ENCODE measurements around the gene PPARA. TPM values are rescaled to one million over a fixed set of nuclear protein-coding genes. Genes with fewer than 3 reads are reported as not detected.

The PPARA gene
- total RNA-seq, 1 donor from 2014 or later = 13.0 TPM

GRCh38 chr22:46280999-46281623 lies 130.8 kb downstream of the PPARA start:
- no peak for DNase-seq
- Mint-ChIP-seq H3K9me3 (no peaks in the 10 kb centered on the region), H3K4me3 (no peak overlapping the region), H3K36me3 (ENCODE audit: low read depth) (peaks cover 29% of the 10 kb centered on the region), H3K27ac (no peak overlapping the region), H3K27me3 (no peaks in the 10 kb centered on the region), H3K4me1 (no peaks in the 10 kb centered on the region)
- intact Hi-C loops (cut with micrococcal nuclease) = no loop called here

GRCh38 chr22:46281866-46282678 lies 131.7 kb downstream of the PPARA start:
- Mint-ChIP-seq H3K27me3 (no peaks in the 10 kb centered on the region), H3K27ac (no peak overlapping the region), H3K4me3 (no peak overlapping the region), H3K4me1 (no peaks in the 10 kb centered on the region), H3K36me3 (ENCODE audit: low read depth) (peaks cover 28% of the 10 kb centered on the region), H3K9me3 (no peaks in the 10 kb centered on the region)
- intact Hi-C loops (cut with micrococcal nuclease) = no loop called here
- no peak for DNase-seq

GRCh38 chr22:46286006-46286405 lies 135.7 kb downstream of the PPARA start:
- Mint-ChIP-seq H3K9me3 (no peaks in the 10 kb centered on the region), H3K4me1 (peaks cover 10% of the 10 kb centered on the region), H3K4me3 (no peak overlapping the region), H3K27ac (no peak overlapping the region), H3K27me3 (no peaks in the 10 kb centered on the region), H3K36me3 (ENCODE audit: low read depth) (peaks cover 34% of the 10 kb centered on the region)
- intact Hi-C loops (cut with micrococcal nuclease) = no loop called here
- no peak for DNase-seq

GRCh38 chr22:46286941-46287872 lies 136.9 kb downstream of the PPARA start:
- peaks cover 37% of the 10 kb centered on the region for H3K36me3 Mint-ChIP-seq (ENCODE audit: low read depth)
- H3K27me3 Mint-ChIP-seq = no peaks in the 10 kb centered on the region
- peaks cover 10% of the 10 kb centered on the region for H3K4me1 Mint-ChIP-seq
- peak overlapping the region; percentile 51 for H3K27ac Mint-ChIP-seq
- peak overlapping the region; percentile 56 for H3K4me3 Mint-ChIP-seq
- no peak for DNase-seq
- intact Hi-C loops (cut with micrococcal nuclease) = no loop called here
- no peaks in the 10 kb centered on the region for H3K9me3 Mint-ChIP-seq

GRCh38 chr22:46287873-46288751 lies 137.8 kb downstream of the PPARA start:
- peak; percentile 80 for DNase-seq
- intact Hi-C loops (cut with micrococcal nuclease) = no loop called here
- H3K36me3 Mint-ChIP-seq (ENCODE audit: low read depth) = peaks cover 41% of the 10 kb centered on the region
- peak overlapping the region; percentile 75 for H3K27ac Mint-ChIP-seq
- H3K27me3 Mint-ChIP-seq = no peaks in the 10 kb centered on the region
- H3K9me3 Mint-ChIP-seq = no peaks in the 10 kb centered on the region
- peak overlapping the region; percentile 56 for H3K4me3 Mint-ChIP-seq
- H3K4me1 Mint-ChIP-seq = peaks cover 10% of the 10 kb centered on the region

GRCh38 chr22:46288846-46289243 lies 138.5 kb downstream of the PPARA start:
- no peaks in the 10 kb centered on the region for H3K9me3 Mint-ChIP-seq
- H3K27ac Mint-ChIP-seq = no peak overlapping the region
- no peaks in the 10 kb centered on the region for H3K27me3 Mint-ChIP-seq
- H3K36me3 Mint-ChIP-seq (ENCODE audit: low read depth) = peaks cover 46% of the 10 kb centered on the region
- intact Hi-C loops (cut with micrococcal nuclease) = no loop called here
- DNase-seq = no peak
- no peak overlapping the region for H3K4me3 Mint-ChIP-seq
- peaks cover 16% of the 10 kb centered on the region for H3K4me1 Mint-ChIP-seq

GRCh38 chr22:46289244-46289891 lies 139.0 kb downstream of the PPARA start:
- no peak for DNase-seq
- no peak overlapping the region for H3K4me3 Mint-ChIP-seq
- no peaks in the 10 kb centered on the region for H3K27me3 Mint-ChIP-seq
- H3K4me1 Mint-ChIP-seq = peaks cover 16% of the 10 kb centered on the region
- intact Hi-C loops (cut with micrococcal nuclease) = no loop called here
- H3K9me3 Mint-ChIP-seq = no peaks in the 10 kb centered on the region
- H3K27ac Mint-ChIP-seq = no peak overlapping the region
- H3K36me3 Mint-ChIP-seq (ENCODE audit: low read depth) = peaks cover 43% of the 10 kb centered on the region

GRCh38 chr22:46290121-46290842 lies 140.0 kb downstream of the PPARA start:
- Mint-ChIP-seq H3K27me3 (no peaks in the 10 kb centered on the region), H3K4me3 (no peak overlapping the region), H3K36me3 (ENCODE audit: low read depth) (peaks cover 45% of the 10 kb centered on the region), H3K4me1 (peaks cover 21% of the 10 kb centered on the region), H3K27ac (no peak overlapping the region), H3K9me3 (no peaks in the 10 kb centered on the region)
- DNase-seq = no peak
- intact Hi-C loops (cut with micrococcal nuclease) = no loop called here

- intact Hi-C loops (cut with micrococcal nuclease) = no loop called here
- Mint-ChIP-seq H3K4me1 (peaks cover 28% of the 10 kb centered on the region), H3K27ac (no peak overlapping the region), H3K4me3 (no peak overlapping the region), H3K36me3 (ENCODE audit: low read depth) (peaks cover 40% of the 10 kb centered on the region), H3K27me3 (no peaks in the 10 kb centered on the region), H3K9me3 (no peaks in the 10 kb centered on the region)
- DNase-seq = no peak
Observed at GRCh38 chr22:46290843-46291785, 140.8 kb downstream of the PPARA start.

- Mint-ChIP-seq H3K4me3 (no peak overlapping the region), H3K36me3 (ENCODE audit: low read depth) (peaks cover 41% of the 10 kb centered on the region), H3K9me3 (no peaks in the 10 kb centered on the region), H3K4me1 (peaks cover 33% of the 10 kb centered on the region), H3K27ac (no peak overlapping the region), H3K27me3 (no peaks in the 10 kb centered on the region)
- no peak for DNase-seq
- intact Hi-C loops (cut with micrococcal nuclease) = no loop called here
Observed at GRCh38 chr22:46292173-46292572, 141.8 kb downstream of the PPARA start.

- DNase-seq = no peak
- Mint-ChIP-seq H3K36me3 (ENCODE audit: low read depth) (peaks cover 43% of the 10 kb centered on the region), H3K27ac (no peak overlapping the region), H3K4me1 (peaks cover 34% of the 10 kb centered on the region), H3K4me3 (no peak overlapping the region), H3K9me3 (no peaks in the 10 kb centered on the region), H3K27me3 (no peaks in the 10 kb centered on the region)
- intact Hi-C loops (cut with micrococcal nuclease) = no loop called here
Observed at GRCh38 chr22:46292732-46293131, 142.4 kb downstream of the PPARA start.

Data from activated CD4-positive, alpha-beta T cell treated with anti-CD3 and anti-CD28 coated beads, Interleukin-2, amount 10 ng/mL, durations not matched to agents 24 days and 14 days (primary cell).